MCF 10A (cell line): ENCODE data around the gene SUSD3. TPM values are rescaled to one million over a fixed set of nuclear protein-coding genes. Genes with fewer than 3 reads are reported as not detected.

Source experiments
- BruUV-seq: library from RNA; stranded (reverse); fragments of 400-500 nt; replicated peaks from 2 replicates; lab custom pipeline; 2021; lab: Mats Ljungman, UMichigan
- CTCF ChIA-PET: fragments of 300-600 bp; sonication (Branson Sonifier 250); formaldehyde crosslinking; extraction: SDS; loops from one replicate; lab custom pipeline; 2021; ENCODE audit warnings: antibody characterized with exemption, inconsistent platforms; lab: Yijun Ruan, JAX
- POLR2A ChIA-PET: fragments of 300-600, 350-650 bp; sonication (Branson Sonifier 250); formaldehyde crosslinking; extraction: SDS; loops from one replicate; lab custom pipeline; 2020; ENCODE audit warnings: antibody characterized with exemption, inconsistent platforms; lab: Yijun Ruan, JAX
- DNase-seq: peaks from one replicate; pipeline ENCODE4 v3.0.0-alpha.2; 2018; ENCODE audit not compliant: unreplicated experiment
- H3K27ac Mint-ChIP-seq: one replicate; pipeline ENCODE4 v1.8.0; 2022; ENCODE audit warnings: mild to moderate bottlenecking, low read depth, mixed read lengths; ENCODE audit not compliant: unreplicated experiment
- H3K27me3 Mint-ChIP-seq: one replicate; pipeline ENCODE4 v1.8.0; 2022; ENCODE audit warnings: mixed read lengths; ENCODE audit not compliant: insufficient read depth, unreplicated experiment
- H3K36me3 Mint-ChIP-seq: one replicate; pipeline ENCODE4 v1.8.0; 2022; ENCODE audit warnings: mild to moderate bottlenecking, moderate library complexity, mixed read lengths; ENCODE audit not compliant: insufficient read depth, unreplicated experiment
- H3K4me1 Mint-ChIP-seq: one replicate; pipeline ENCODE4 v1.8.0; 2022; ENCODE audit warnings: mixed read lengths; ENCODE audit not compliant: insufficient read depth, unreplicated experiment
- H3K4me3 Mint-ChIP-seq: one replicate; pipeline ENCODE4 v1.8.0; 2022; ENCODE audit warnings: mild to moderate bottlenecking, moderate library complexity, mixed read lengths; ENCODE audit not compliant: unreplicated experiment
- H3K9me3 Mint-ChIP-seq: one replicate; pipeline ENCODE4 v1.8.0; 2022; ENCODE audit warnings: mixed read lengths; ENCODE audit not compliant: unreplicated experiment
- intact Hi-C: fragments of 100-400 bp; cut with micrococcal nuclease; formaldehyde crosslinking; loops from 2 replicates; pipeline ENCODE4 v1.14.1; 2022
- total RNA-seq: library from RNA; stranded (reverse); gene quantifications from 2 replicates; pipeline ENCODE4 v1.2.3, GENCODE V29; 2022
- TF ChIP-seq, protein P1 (sequence below): fragments of 200-600 bp; IDR thresholded peaks from one replicate; pipeline ENCODE4 v1.8.0; 2022; ENCODE audit warnings: antibody characterized with exemption, mild to moderate bottlenecking; ENCODE audit not compliant: unreplicated experiment

SUSD3 gene
- total RNA-seq, 1 experiment from 2014 or later, result not detected

DNA sequence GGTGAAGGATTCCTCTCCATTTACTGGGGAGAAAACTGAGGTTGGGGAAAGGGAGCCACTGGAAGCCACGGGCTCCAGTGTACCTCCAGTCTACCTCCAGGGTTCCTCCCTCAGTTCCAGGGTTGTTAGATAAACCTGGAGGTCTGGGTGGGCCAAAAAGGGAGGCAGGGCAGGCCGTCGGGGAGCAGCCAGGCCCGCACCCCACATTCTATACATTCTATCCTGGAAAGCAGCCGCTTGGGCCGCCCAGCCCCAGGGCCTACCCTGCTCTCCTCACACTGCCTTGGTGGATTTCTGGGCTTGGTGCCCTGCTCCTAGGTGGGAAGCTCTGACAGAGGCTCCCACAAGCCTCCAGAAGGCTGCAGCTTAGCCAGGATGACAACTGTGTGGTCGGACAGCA lies 18.1 kb upstream of the SUSD3 start:
- TF ChIP-seq, protein P1, sequence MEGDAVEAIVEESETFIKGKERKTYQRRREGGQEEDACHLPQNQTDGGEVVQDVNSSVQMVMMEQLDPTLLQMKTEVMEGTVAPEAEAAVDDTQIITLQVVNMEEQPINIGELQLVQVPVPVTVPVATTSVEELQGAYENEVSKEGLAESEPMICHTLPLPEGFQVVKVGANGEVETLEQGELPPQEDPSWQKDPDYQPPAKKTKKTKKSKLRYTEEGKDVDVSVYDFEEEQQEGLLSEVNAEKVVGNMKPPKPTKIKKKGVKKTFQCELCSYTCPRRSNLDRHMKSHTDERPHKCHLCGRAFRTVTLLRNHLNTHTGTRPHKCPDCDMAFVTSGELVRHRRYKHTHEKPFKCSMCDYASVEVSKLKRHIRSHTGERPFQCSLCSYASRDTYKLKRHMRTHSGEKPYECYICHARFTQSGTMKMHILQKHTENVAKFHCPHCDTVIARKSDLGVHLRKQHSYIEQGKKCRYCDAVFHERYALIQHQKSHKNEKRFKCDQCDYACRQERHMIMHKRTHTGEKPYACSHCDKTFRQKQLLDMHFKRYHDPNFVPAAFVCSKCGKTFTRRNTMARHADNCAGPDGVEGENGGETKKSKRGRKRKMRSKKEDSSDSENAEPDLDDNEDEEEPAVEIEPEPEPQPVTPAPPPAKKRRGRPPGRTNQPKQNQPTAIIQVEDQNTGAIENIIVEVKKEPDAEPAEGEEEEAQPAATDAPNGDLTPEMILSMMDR, result no peak
- Mint-ChIP-seq H3K36me3 (no peaks in the 10 kb centered on the region), H3K27ac (no peak overlapping the region), H3K4me1 (no peaks in the 10 kb centered on the region), H3K4me3 (no peak overlapping the region), H3K27me3 (no peaks in the 10 kb centered on the region), H3K9me3 (peaks cover 8% of the 10 kb centered on the region)
- no TSS peak for BruUV-seq
- POLR2A ChIA-PET, result no interaction called here
- DNase-seq, result no peak
- CTCF ChIA-PET, result no interaction called here
- intact Hi-C loops, result no loop called here

DNA sequence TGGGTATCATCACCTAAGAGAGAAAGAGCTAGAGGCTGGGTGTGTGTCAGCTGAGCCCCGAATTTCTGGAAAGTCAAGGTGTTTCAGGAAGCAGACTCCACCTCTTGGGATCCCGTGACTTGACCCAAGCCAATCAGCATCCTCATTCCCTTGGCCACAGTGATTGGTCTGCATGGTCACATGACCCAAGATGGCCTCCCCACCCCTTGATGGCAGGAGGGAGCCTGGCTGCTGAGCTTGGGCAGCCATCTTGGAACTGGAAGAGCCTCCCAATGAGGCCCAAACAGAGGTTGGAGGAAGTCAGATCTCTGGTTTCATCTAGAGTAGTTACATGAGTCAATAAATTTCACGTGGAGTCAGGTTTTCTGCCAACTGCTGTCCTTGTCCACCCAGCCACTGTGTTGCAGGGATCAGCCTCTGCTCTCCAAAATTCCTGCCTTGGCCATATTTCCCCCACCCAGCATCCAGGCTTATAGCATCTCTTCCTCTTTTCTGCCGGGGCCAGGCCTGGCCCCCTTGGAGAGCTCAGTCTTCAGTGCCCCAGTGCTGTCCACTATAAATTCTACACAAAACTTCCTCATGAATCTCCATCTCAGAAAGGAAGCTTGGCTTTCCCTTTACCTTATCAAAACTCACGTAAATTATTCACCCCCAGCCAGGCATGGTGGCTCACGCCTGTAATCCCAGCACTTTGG lies 17.2 kb upstream of the SUSD3 start:
- Mint-ChIP-seq H3K4me3 (no peak overlapping the region), H3K9me3 (peaks cover 8% of the 10 kb centered on the region), H3K4me1 (no peaks in the 10 kb centered on the region), H3K27ac (no peak overlapping the region), H3K36me3 (no peaks in the 10 kb centered on the region), H3K27me3 (no peaks in the 10 kb centered on the region)
- TF ChIP-seq, protein P1, result no peak
- no peak for DNase-seq
- CTCF ChIA-PET, result interaction anchor here (0.6 kb wide), 1 partner anchor 11 kb away, joined by 3 read pairs; no protein-coding TSS in a partner anchor
- intact Hi-C loops, result no loop called here
- BruUV-seq, result no TSS peak
- POLR2A ChIA-PET, result no interaction called here

DNA sequence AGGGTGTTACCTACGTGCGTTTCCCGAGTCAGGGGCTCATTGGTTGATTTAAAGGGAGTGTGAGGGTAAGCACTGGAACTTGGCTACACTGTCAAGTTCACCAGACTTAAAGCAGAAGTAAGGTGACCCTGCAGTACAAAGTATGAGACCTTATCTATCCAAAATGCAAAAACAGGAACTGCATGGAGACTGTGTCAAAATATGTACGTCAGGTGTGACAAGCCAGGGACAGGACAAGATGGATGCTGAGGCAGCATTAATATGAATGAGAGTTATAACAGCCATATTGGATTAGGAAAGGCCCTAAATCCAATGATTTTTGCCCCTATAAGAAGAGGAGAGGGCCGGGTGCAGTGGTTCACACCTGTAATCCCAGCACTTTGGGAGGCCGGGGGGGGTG lies 15.4 kb upstream of the SUSD3 start:
- BruUV-seq, result no TSS peak
- CTCF ChIA-PET, result no interaction called here
- POLR2A ChIA-PET, result no interaction called here
- Mint-ChIP-seq H3K9me3 (peaks cover 8% of the 10 kb centered on the region), H3K4me1 (no peaks in the 10 kb centered on the region), H3K27me3 (no peaks in the 10 kb centered on the region), H3K4me3 (no peak overlapping the region), H3K27ac (no peak overlapping the region), H3K36me3 (no peaks in the 10 kb centered on the region)
- no peak for DNase-seq
- TF ChIP-seq, protein P1, result no peak
- intact Hi-C loops, result no loop called here

DNA sequence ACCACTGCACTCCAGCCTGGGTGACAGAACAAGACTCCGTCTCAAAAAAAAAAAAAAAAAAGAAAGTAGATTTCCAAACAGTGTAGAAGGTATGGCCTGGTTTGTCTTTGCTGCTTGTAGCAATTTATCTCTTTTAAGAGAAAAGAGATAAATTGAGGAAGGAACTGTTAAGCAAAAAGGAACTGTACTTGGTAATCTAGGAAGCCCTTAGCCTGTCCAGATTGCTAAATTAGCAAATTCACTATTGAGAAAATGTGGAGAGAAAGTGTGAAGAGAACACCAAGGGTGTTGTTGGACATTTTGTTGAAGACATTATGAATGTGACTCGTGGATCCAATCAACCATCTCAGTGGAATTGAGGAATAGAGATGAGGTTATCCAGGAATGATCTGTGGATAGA lies 13.0 kb upstream of the SUSD3 start:
- peaks cover 8% of the 10 kb centered on the region for H3K9me3 Mint-ChIP-seq
- H3K27ac Mint-ChIP-seq, result no peak overlapping the region
- no peak for DNase-seq
- ChIA-PET CTCF (no interaction called here), POLR2A (no interaction called here)
- H3K4me1 Mint-ChIP-seq, result no peaks in the 10 kb centered on the region
- no peaks in the 10 kb centered on the region for H3K36me3 Mint-ChIP-seq
- TF ChIP-seq, protein P1, result no peak
- peaks cover 14% of the 10 kb centered on the region for H3K27me3 Mint-ChIP-seq
- no TSS peak for BruUV-seq
- intact Hi-C loops, result no loop called here
- H3K4me3 Mint-ChIP-seq, result no peak overlapping the region
